Left colon (tissue), 2 donors: ENCODE measurements around the gene BRAP. TPM values are rescaled to one million over a fixed set of nuclear protein-coding genes. Genes with fewer than 3 reads are reported as not detected.
"Not testable (repeated sequence)": the region's sequence is repeated elsewhere in the genome, so short reads cannot be mapped to it uniquely, and the experiment has no call there.

Source experiments
- ATAC-seq: fragments of 200-7000 bp; cut with Tn5 transposase; one replicate; pipeline ENCODE4 v1.9.1; 2020; ENCODE audit warnings: mild to moderate bottlenecking, moderate library complexity
- DNase-seq, 2 donors: peaks; one replicate each; pipeline ENCODE4 v3.0.0-alpha.2; 2020
- intact Hi-C, 2 donors: fragments of 100-400 bp; cut with DNase I in 1 of 2; cut with micrococcal nuclease in 1 of 2; formaldehyde crosslinking; loops; one replicate each; pipeline versions ENCODE4 v1.11.2 to v1.14.0; 2022; cut with DNase I, micrococcal nuclease
- total RNA-seq, 2 donors: library from RNA; stranded (reverse); fragmentation: NEBNext Ultra II Directional; extraction: Animal tissue kit (Norgen Biotek cat#: 25700); gene quantifications; one replicate each; pipeline ENCODE4 v1.2.1, GENCODE V29; 2021
- donor health status: DM: no; HTN: no; CAD: no.
- donor health status: DM: yes; HTN: yes; CAD: no.

The BRAP gene
- total RNA-seq, 2 donors from 2014 or later: 15.7 to 19.7 TPM

DNA sequence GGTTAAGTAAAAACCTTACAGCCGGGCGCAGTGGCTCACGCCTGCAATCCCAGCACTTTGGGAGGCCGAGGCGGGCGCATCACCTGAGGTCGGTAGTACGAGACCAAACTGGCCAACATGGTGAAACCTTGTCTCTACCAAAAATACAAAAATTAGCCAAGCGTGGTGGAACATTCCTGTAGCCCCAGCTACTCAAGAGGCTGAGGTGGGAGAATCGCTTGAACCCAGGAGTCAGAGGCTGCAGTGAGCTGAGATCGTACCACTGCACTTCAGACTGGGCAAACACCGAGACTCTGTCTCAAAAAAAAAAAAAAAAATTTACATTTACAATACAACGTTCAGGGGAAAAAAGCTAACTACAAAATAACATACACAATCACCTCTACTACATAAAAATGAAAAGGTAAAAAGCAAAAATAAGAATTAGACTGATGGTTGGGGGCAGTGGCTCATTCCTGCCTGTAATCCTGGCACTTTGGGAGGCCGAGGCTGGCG is 90.4 kb downstream of the BRAP start:
- DNase-seq, intact Hi-C loops, ATAC-seq: not testable (repeated sequence)

Other genes with a start within 250 kb of the BRAP start
- 10 to 100 TPM; 43.0 to 64.2 TPM for gene ATXN2, start 86.6 kb downstream of the BRAP start, total RNA-seq
- 10 to 100 TPM; 39.5 to 44.1 TPM for gene ACAD10, start 97 bp upstream of the BRAP start, total RNA-seq
- 100 to 1,000 TPM; 371 to 399 TPM for gene ALDH2, start 81.0 kb upstream of the BRAP start, total RNA-seq
- gene MAPKAPK5, start 156.3 kb upstream of the BRAP start, total RNA-seq: 10 to 100 TPM; 76.1 to 86.4 TPM